Trophoblast cell (in vitro differentiated cells and primary cell): ENCODE data around the gene TMEM14C.

ENCODE experiments used
- DNase-seq, 2 donors: peaks; one replicate each; pipeline ENCODE4 v3.0.0-alpha.2; 2016
- H2AFZ ChIP-seq: 2 replicates; pipeline ENCODE4 v1.6.1; 2013; ENCODE audit warnings: low read length, moderate library complexity, mild to moderate bottlenecking; ENCODE audit not compliant: insufficient read depth, poor library complexity
- H2AK5ac ChIP-seq: 2 replicates; pipeline ENCODE4 v1.6.1; 2013; ENCODE audit warnings: mild to moderate bottlenecking, low read length
- H2BK120ac ChIP-seq: 2 replicates; pipeline ENCODE4 v1.6.1; 2013; ENCODE audit warnings: low read length, mild to moderate bottlenecking, moderate library complexity; ENCODE audit not compliant: insufficient read depth, poor library complexity
- H2BK12ac ChIP-seq: 2 replicates; pipeline ENCODE4 v1.6.1; 2013; ENCODE audit warnings: mild to moderate bottlenecking, low read length, moderate library complexity
- H2BK5ac ChIP-seq: 2 replicates; pipeline ENCODE4 v1.6.1; 2013; ENCODE audit warnings: low read length, low read depth, moderate library complexity, mild to moderate bottlenecking; ENCODE audit not compliant: poor library complexity
- H3K14ac ChIP-seq: 2 replicates; pipeline ENCODE4 v1.6.1; 2013; ENCODE audit warnings: mild to moderate bottlenecking, low read length
- H3K18ac ChIP-seq: 2 replicates; pipeline ENCODE4 v1.6.1; 2013; ENCODE audit warnings: mild to moderate bottlenecking, low read length
- H3K23ac ChIP-seq: 2 replicates; pipeline ENCODE4 v1.6.1; 2013; ENCODE audit warnings: low read length
- H3K27ac ChIP-seq: 2 replicates; pipeline ENCODE4 v1.5.1; 2013; ENCODE audit warnings: low read depth, mild to moderate bottlenecking, inconsistent platforms, low read length, moderate library complexity
- H3K27me3 ChIP-seq: 2 replicates; pipeline ENCODE4 v1.6.1; 2013; ENCODE audit warnings: inconsistent platforms, mild to moderate bottlenecking, low read length, moderate library complexity; ENCODE audit not compliant: insufficient read depth
- H3K36me3 ChIP-seq, 2 experiments: 1 replicate in 1 of 2; 2 replicates in 1 of 2; pipeline ENCODE4 v1.6.1; 2013; ENCODE audit warnings: low read length in 2 of 2, mild to moderate bottlenecking in 2 of 2, moderate library complexity in 1 of 2; ENCODE audit not compliant: insufficient read depth in 2 of 2, control insufficient read depth in 1 of 2
- H3K4ac ChIP-seq: 2 replicates; pipeline ENCODE4 v1.6.1; 2013; ENCODE audit warnings: low read depth, mild to moderate bottlenecking, low read length, moderate library complexity
- H3K4me1 ChIP-seq, 2 experiments: 1 replicate in 1 of 2; 2 replicates in 1 of 2; pipeline ENCODE4 v1.6.1; 2013; ENCODE audit warnings: low read length in 2 of 2, mild to moderate bottlenecking in 2 of 2, moderate library complexity in 1 of 2; ENCODE audit not compliant: insufficient read depth in 2 of 2, control insufficient read depth in 1 of 2
- H3K4me2 ChIP-seq: 2 replicates; pipeline ENCODE4 v1.6.1; 2013; ENCODE audit warnings: inconsistent platforms, mild to moderate bottlenecking, low read length, moderate library complexity
- H3K4me3 ChIP-seq: 2 replicates; pipeline ENCODE4 v1.5.1; 2013; ENCODE audit warnings: mild to moderate bottlenecking, low read depth, low read length, inconsistent platforms
- H3K79me1 ChIP-seq: one replicate; pipeline ENCODE4 v1.6.1; 2013; ENCODE audit warnings: low read length
- H3K79me2 ChIP-seq: 2 replicates; pipeline ENCODE4 v1.6.1; 2013; ENCODE audit warnings: low read length, mild to moderate bottlenecking; ENCODE audit not compliant: control insufficient read depth, insufficient read depth, poor library complexity
- H3K9ac ChIP-seq: 2 replicates; pipeline ENCODE4 v1.6.1; 2013; ENCODE audit warnings: mild to moderate bottlenecking, low read length
- H3K9me3 ChIP-seq: 2 replicates; pipeline ENCODE4 v1.6.1; 2013; ENCODE audit warnings: low read depth, mild to moderate bottlenecking, control low read depth, inconsistent platforms, low read length; ENCODE audit not compliant: insufficient read depth
- H4K12ac ChIP-seq: 2 replicates; pipeline ENCODE4 v1.6.1; 2013; ENCODE audit warnings: low read depth, mild to moderate bottlenecking, low read length, moderate library complexity
- H4K8ac ChIP-seq: 2 replicates; pipeline ENCODE4 v1.6.1; 2013; ENCODE audit warnings: low read depth, mild to moderate bottlenecking, low read length, moderate library complexity
- H4K91ac ChIP-seq: one replicate; pipeline ENCODE4 v1.6.1; 2013; ENCODE audit warnings: low read depth, mild to moderate bottlenecking, low read length, moderate library complexity
- WGBS: extraction: QIAGEN DNeasy Blood & Tissue Kit; methylation state at CpG from one replicate; pipeline ENCODE4 v1.1.7; 2013; ENCODE audit warnings: missing lambda C conversion rate; ENCODE audit not compliant: insufficient read length, insufficient coverage; ENCODE audit errors: extremely low coverage; 5-methylcytosine and 5-hydroxymethylcytosine counted together

TMEM14C gene

DNA sequence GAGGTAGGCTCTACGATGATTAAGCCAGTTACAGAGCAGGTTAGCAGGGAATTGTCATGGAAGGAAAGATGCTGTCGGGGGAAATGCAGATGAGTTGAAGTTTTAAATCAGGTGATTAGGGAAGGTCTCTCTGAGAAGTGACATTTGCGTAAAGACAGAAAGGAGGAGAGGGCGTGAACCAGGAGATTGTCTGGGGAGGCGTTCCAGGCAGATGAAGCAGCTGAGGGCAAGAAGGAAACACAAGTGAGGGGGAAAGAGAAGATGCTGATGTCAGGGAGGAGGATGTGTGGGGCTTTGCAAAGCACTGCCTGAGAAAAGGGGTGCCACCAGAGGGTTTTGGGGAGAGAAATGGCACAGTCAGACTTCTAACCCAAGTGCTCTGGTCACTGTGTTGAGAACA is 22.2 kb downstream of the TMEM14C start:
- Histone ChIP-seq H3K18ac (no peak overlapping the region), H3K27ac (no peak overlapping the region), H3K4ac (no peak overlapping the region), H3K27me3 (no peaks in the 10 kb centered on the region), H3K23ac (no peak overlapping the region), H3K4me2 (no peak overlapping the region), H3K9me3 (no peaks in the 10 kb centered on the region), H2BK120ac (no peak overlapping the region), H3K79me1 (peaks cover 7% of the 10 kb centered on the region), H3K36me3 (peaks cover 2 to 18% of the 10 kb centered on the region in 2 experiments), H2AFZ (no peak overlapping the region), H2BK5ac (no peak overlapping the region), H3K79me2 (peaks cover 6% of the 10 kb centered on the region), H3K4me3 (no peak overlapping the region), H2AK5ac (no peak overlapping the region), H4K8ac (no peak overlapping the region), H4K12ac (no peak overlapping the region), H3K9ac (no peak overlapping the region), H3K14ac (no peak overlapping the region), H2BK12ac (no peak overlapping the region), H4K91ac (no peak overlapping the region), H3K4me1 (peaks cover 3 to 8% of the 10 kb centered on the region in 2 experiments)
- DNase-seq: no peak
- WGBS: no CpG with 5 or more reads among the region's 5 CpGs

DNA sequence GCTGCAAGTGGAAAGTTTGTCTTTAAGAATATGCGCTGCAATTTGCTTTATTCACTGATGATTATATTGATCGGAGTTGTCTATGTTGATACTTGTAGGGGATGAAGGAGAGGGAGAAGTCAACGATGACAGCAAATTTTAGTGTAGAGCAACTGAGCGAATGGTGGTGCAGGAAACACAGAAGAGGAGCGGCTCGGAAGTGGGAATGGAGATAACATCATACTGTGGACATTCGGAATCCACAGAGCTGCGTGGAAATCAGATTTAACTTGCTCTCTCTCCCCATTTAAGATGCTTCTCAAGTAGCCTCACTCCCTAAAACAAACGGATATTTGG is 24.0 kb downstream of the TMEM14C start:
- no CpG with 5 or more reads among the region's 9 CpGs for WGBS

DNA sequence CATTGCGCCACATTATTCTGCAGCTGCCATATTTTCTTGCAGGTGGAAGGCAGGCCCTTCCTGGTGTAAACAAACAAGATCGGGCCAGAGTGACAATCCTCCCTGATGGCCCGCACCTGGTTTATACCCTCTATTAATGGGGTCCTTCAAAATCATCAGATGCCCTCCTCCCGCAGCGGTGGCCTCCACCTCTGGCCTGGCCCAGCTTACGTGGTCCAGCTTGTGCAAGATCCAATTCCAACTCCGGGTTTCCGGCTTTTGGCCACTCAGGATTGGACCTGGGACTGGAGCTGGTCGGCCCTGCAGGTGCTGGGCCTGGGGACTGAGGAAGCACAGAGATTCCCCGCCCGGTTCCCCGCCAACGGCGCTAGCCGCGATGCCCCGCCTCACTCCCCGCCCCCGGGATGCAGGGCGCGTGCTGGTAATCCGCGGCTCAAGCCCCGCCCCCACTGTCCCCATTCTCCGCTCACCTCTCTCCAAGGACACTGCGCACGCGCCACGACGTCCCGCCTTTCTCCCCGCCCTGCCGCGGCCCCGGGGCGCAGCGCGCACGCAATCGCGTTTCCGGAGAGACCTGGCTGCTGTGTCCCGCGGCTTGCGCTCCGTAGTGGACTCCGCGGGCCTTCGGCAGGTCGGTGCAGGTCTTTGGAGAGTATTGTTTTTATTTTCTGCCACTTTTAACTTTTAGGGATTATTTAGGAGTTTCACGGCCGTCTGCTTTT is 24.5 kb downstream of the TMEM14C start, which contains the start of gene TMEM14B:
TSS of gene TMEM14B (plus strand) at position 555 of the 722 bp plus-strand sequence. CDS start 1,441 bp downstream, outside the sequence.
- Histone ChIP-seq H2BK5ac (peak within 1 kb of the TSS; percentile 24), H3K4me3 (peak within 1 kb of the TSS; percentile 83), H3K14ac (peak within 1 kb of the TSS; percentile 73), H3K27me3 (no peaks in the 10 kb centered on the region), H3K18ac (peak within 1 kb of the TSS; percentile 49), H3K4me1 (peaks cover 3 to 8% of the 10 kb centered on the region in 2 experiments), H2AFZ (peak within 1 kb of the TSS; percentile 62), H3K23ac (no peak within 1 kb of the TSS), H2AK5ac (peak within 1 kb of the TSS; percentile 12), H4K91ac (peak within 1 kb of the TSS; percentile 54), H3K27ac (peak within 1 kb of the TSS; percentile 25), H2BK120ac (peak within 1 kb of the TSS; percentile 74), H4K12ac (peak within 1 kb of the TSS; percentile 78), H3K79me2 (peaks cover 6% of the 10 kb centered on the region), H3K9me3 (no peaks in the 10 kb centered on the region), H3K4ac (peak within 1 kb of the TSS; percentile 68), H3K36me3 (peaks cover 6 to 20% of the 10 kb centered on the region in 2 experiments), H3K9ac (peak within 1 kb of the TSS; percentile 89), H3K4me2 (peak within 1 kb of the TSS; percentile 90), H3K79me1 (peaks cover 7% of the 10 kb centered on the region), H4K8ac (peak within 1 kb of the TSS; percentile 78), H2BK12ac (no peak within 1 kb of the TSS)
- DNase-seq: peak; percentile 99
- no CpG with 5 or more reads among the region's 52 CpGs for WGBS

More for the DNA sequence above, 24.0 kb downstream of the TMEM14C start:
- H3K4me3 ChIP-seq: no peak overlapping the region
- peak overlapping the region; percentile 75 for H4K8ac ChIP-seq
- H3K4me2 ChIP-seq: peak overlapping the region; percentile 73
- peak overlapping the region; percentile 62 for H2AFZ ChIP-seq
- H4K12ac ChIP-seq: peak overlapping the region; percentile 34
- peaks cover 7% of the 10 kb centered on the region for H3K79me1 ChIP-seq
- peaks cover 3 to 8% of the 10 kb centered on the region in 2 experiments for H3K4me1 ChIP-seq
- no peak overlapping the region for H3K23ac ChIP-seq
- peaks cover 6 to 19% of the 10 kb centered on the region in 2 experiments for H3K36me3 ChIP-seq
- peaks cover 6% of the 10 kb centered on the region for H3K79me2 ChIP-seq
- H3K9ac ChIP-seq: no peak overlapping the region
- H2AK5ac ChIP-seq: no peak overlapping the region
- H3K18ac ChIP-seq: peak overlapping the region; percentile 9
- H3K14ac ChIP-seq: peak overlapping the region; percentile 7
- H3K9me3 ChIP-seq: no peaks in the 10 kb centered on the region
- peak overlapping the region; percentile 1 for H4K91ac ChIP-seq
- no peak overlapping the region for H3K4ac ChIP-seq
- H2BK12ac ChIP-seq: no peak overlapping the region
- no peaks in the 10 kb centered on the region for H3K27me3 ChIP-seq
- H2BK120ac ChIP-seq: no peak overlapping the region
- H3K27ac ChIP-seq: no peak overlapping the region
- no peak overlapping the region for H2BK5ac ChIP-seq
- no peak for DNase-seq

DNA sequence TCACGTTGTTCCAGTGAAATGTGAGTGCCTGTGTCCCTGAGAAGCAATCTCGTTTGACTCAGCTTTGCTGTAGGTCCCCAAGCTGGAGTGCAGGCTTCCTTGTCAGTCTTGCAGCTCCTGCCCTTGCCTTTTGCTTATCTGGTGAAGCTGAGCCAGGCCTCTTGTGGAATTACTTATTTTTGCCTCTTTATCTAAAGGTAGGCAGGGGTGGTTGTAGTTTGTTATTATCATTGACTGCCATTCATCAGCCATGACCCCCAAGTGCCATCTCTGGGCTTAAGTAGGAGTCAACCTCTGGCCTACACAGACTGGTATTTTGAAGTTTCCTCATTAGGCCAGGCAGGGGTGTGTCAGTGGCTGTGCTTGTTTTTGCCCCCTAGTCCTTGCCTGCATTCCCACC is 26.9 kb downstream of the TMEM14C start:
- Histone ChIP-seq H3K9me3 (no peaks in the 10 kb centered on the region), H3K23ac (no peak overlapping the region), H3K36me3 (peaks cover 14 to 34% of the 10 kb centered on the region in 2 experiments), H3K9ac (no peak overlapping the region), H2BK120ac (no peak overlapping the region), H2BK12ac (no peak overlapping the region), H3K79me1 (peaks cover 7% of the 10 kb centered on the region), H3K79me2 (peaks cover 6% of the 10 kb centered on the region), H4K8ac (no peak overlapping the region), H2AFZ (no peak overlapping the region), H4K12ac (no peak overlapping the region), H3K18ac (no peak overlapping the region), H4K91ac (no peak overlapping the region), H3K4me1 (peaks cover 3 to 8% of the 10 kb centered on the region in 2 experiments), H3K4me2 (no peak overlapping the region), H3K27me3 (no peaks in the 10 kb centered on the region), H3K14ac (no peak overlapping the region), H2AK5ac (no peak overlapping the region), H2BK5ac (no peak overlapping the region), H3K27ac (no peak overlapping the region), H3K4me3 (no peak overlapping the region), H3K4ac (peak overlapping the region; percentile 29)
- WGBS: no CpG with 5 or more reads among the region's 2 CpGs
- no peak for DNase-seq
